ENCODE measurements around the gene CEP78. TPM values are rescaled to one million over a fixed set of nuclear protein-coding genes. Genes with fewer than 3 reads are reported as not detected.
A peak's percentile ranks its signal among the peaks of the same experiment; 100 is the strongest.

The CEP78 gene
- total and polyA plus RNA-seq, 2 donors, result 6.4 to 54.3 TPM

DNA sequence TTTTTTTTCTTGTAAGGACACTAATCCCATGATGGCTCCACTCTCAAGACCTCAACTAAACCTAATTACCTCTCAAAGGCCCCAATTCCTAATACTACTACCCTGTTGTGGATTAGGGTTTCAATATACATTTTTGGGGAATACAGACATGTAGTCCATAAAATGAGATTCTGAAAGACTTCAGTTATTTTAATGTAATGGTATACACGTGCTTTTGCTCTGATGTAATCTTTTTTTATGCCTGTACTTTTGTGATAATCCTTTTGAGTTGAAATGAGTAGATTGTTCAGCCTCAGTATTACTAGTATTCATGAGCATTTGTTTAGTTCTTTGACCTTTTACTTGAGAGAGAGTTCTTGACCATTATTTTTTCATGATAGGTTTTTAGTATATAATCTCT is 9.5 kb downstream of the CEP78 start:
- no peaks in the 10 kb centered on the region for H3K4me1 ChIP-seq (ENCODE audit: insufficient read depth)
- peaks cover 1% of the 10 kb centered on the region for H3K36me3 ChIP-seq (ENCODE audit: insufficient read depth)
- 81% methylated on average over 1 of the region's 1 CpG for WGBS
- no peak overlapping the region for H3K27ac ChIP-seq (ENCODE audit: low read depth)
- H3K4me3 ChIP-seq (ENCODE audit: low read depth, low read length), result no peak overlapping the region
- DNase-seq (ENCODE audit: extremely low spot score), result no peak

DNA sequence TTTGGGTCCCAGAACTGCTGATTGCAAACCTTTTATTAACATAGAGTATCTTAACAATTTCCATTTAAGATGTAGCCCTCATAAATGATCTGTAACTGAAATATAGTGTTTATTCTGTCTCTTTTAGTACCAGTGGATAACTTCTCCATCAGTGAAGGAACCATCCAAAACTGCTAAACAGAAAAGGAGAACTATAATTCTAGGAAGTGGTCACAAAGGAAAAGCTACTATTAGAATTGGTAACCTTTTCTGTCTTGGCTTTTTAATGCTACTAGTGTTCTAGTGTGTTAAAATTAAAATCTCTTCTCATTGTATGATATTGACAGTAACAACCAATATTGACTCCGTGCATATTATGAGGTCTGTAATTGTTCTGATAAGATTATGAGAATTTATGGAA is 12.8 kb downstream of the CEP78 start:
- no peak overlapping the region for H3K4me3 ChIP-seq (ENCODE audit: low read depth, low read length)
- WGBS, result 83% methylated on average over 1 of the region's 1 CpG
- peaks cover under 1% of the 10 kb centered on the region for H3K36me3 ChIP-seq (ENCODE audit: insufficient read depth)
- no peak overlapping the region for H3K27ac ChIP-seq (ENCODE audit: low read depth)
- H3K4me1 ChIP-seq (ENCODE audit: insufficient read depth), result no peaks in the 10 kb centered on the region
- no peak for DNase-seq (ENCODE audit: extremely low spot score)

DNA sequence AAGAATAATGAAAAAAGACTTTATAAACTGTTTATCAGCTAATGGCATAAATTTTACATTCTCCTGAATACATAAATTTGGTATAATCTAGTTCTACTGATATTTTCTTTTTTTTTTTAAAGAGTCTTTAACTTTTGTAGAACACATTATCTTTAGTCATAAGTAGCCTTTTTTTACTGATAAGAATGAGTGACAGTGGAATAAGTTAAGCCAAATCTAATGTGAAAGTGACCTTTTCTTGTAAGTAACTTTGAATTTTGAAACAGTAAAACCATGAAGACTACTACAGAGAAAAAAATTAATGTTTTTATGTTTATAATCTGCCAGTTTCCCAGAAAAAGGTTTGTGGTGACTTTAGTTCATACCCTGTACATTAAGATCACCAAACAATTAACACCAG is 13.7 kb downstream of the CEP78 start:
- DNase-seq (ENCODE audit: extremely low spot score), result no peak
- Histone ChIP-seq H3K4me3 (ENCODE audit: low read depth, low read length) (no peak overlapping the region), H3K4me1 (ENCODE audit: insufficient read depth) (no peaks in the 10 kb centered on the region), H3K36me3 (ENCODE audit: insufficient read depth) (peaks cover 2% of the 10 kb centered on the region), H3K27ac (ENCODE audit: low read depth) (no peak overlapping the region)

DNA sequence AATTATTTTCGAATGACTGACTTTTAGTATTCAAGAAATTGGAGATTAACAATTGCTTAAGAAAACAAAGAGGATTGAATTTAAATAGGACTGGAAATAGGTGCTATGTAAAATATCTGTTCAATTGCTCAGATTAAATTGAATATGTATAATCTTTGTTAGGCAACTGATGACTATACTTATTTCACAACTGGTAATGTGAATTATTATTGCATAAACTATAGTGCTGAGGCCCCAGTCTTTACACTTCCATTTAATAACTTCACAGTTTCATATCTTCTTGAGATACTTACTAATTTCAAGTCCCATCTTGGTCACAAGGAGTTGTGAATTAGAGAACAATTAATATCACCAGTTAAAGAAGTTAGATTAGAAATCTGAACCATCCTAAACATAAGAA is 16.7 kb downstream of the CEP78 start:
- peaks cover 2% of the 10 kb centered on the region for H3K36me3 ChIP-seq (ENCODE audit: insufficient read depth)
- H3K27ac ChIP-seq (ENCODE audit: low read depth), result no peak overlapping the region
- no peak overlapping the region for H3K4me3 ChIP-seq (ENCODE audit: low read depth, low read length)
- 94% methylated on average over 1 of the region's 1 CpG for WGBS
- no peaks in the 10 kb centered on the region for H3K4me1 ChIP-seq (ENCODE audit: insufficient read depth)
- DNase-seq (ENCODE audit: extremely low spot score), result no peak

DNA sequence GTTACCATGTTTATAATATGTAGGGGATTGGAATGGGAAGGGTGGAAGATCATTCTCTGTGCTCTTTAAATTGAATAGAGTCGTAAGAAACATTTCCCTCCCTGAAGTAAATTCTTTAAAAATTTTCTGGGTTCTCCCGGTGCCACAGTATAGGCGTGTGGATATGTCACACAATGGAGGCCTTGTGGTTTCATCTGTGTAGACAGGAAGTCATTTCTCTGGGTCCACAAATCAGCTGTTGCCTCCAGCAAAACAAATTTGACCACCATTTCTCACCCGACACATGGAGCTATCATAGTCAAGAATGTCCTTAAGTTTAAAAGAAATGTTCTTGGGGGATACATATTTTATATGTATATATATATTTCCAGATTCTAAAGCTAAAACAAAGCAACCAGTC is 17.4 kb downstream of the CEP78 start:
- DNase-seq (ENCODE audit: extremely low spot score), result no peak
- Histone ChIP-seq H3K4me1 (ENCODE audit: insufficient read depth) (no peaks in the 10 kb centered on the region), H3K4me3 (ENCODE audit: low read depth, low read length) (no peak overlapping the region), H3K36me3 (ENCODE audit: insufficient read depth) (peaks cover 2% of the 10 kb centered on the region), H3K27ac (ENCODE audit: low read depth) (no peak overlapping the region)
- WGBS, result 92% methylated on average over 4 of the region's 4 CpGs

DNA sequence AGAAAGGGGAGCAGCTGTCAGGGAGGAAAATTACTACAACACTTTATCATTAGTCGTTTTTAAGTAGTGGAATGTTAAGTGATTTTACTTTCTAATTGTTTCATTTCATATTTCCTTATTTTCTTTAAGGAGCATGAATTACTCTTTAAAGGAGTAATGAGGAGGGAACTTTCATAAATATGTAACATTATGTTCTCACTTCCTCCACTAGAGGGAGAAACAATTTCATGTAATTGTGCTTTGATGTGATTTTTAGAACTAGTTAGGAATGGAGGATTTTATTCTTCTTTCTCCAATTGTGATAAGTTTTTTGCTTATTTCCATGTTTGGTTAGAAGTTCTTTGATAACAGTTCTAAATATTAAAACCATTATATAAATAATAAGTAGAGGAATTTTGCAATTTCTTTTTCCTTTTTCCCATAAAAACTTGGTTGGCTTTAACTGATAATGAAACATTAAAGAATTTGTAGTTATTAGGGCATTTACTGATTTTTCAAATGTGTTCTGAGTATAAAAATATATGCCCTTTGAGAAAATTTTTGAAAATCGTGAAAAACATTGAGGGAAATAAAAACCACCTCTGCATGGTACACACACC is 25.6 kb downstream of the CEP78 start:
- H3K4me1 ChIP-seq (ENCODE audit: insufficient read depth), result no peaks in the 10 kb centered on the region
- DNase-seq (ENCODE audit: extremely low spot score), result no peak

DNA sequence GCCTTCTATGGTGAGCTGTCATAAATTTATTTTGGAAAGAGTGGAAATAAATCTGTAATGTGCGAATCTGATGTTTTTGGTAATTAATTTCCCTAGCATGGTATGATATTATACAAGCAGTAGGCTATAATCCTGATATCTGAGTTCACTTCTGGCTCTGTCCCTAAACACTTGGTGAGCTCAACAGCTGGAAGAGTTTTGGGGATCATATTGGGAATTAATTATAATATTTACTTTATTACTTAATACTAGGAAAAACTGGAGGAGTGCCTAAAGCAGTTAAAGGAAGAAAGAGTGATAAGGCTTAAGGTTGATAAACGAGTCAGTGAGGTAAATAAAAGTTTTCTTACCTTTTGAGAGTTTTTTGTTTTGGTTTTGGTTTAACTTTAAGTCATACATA is 26.8 kb downstream of the CEP78 start:
- no peak overlapping the region for H3K27ac ChIP-seq (ENCODE audit: low read depth)
- no peak overlapping the region for H3K4me3 ChIP-seq (ENCODE audit: low read depth, low read length)
- no peaks in the 10 kb centered on the region for H3K4me1 ChIP-seq (ENCODE audit: insufficient read depth)
- WGBS, result 66% methylated on average over 2 of the region's 2 CpGs
- no peak for DNase-seq (ENCODE audit: extremely low spot score)
- no peaks in the 10 kb centered on the region for H3K36me3 ChIP-seq (ENCODE audit: insufficient read depth)

More for the DNA sequence above, 25.6 kb downstream of the CEP78 start:
- WGBS, result 41% methylated on average over 2 of the region's 2 CpGs
- H3K4me3 ChIP-seq (ENCODE audit: low read depth, low read length), result no peak overlapping the region
- H3K27ac ChIP-seq (ENCODE audit: low read depth), result no peak overlapping the region
- H3K36me3 ChIP-seq (ENCODE audit: insufficient read depth), result no peaks in the 10 kb centered on the region

DNA sequence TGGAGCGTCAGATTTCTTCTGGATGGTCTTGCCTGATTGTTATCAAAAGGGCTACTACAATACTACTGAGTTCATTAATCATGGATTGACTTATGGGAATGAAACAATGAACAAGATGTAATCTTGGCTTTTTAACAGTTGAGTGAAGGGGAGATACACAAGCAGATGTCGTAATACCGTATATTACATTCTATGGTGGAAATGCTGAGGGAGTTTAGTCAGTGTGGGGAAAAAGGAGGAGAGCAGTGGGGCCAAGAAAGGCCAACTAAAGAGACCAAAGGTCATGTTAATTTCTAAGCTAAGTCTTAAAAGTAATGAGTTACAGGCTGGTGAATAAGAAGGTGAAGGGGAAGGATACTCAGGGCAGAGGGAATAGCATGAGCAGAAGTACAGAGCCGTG is 32.0 kb downstream of the CEP78 start:
- Histone ChIP-seq H3K4me3 (ENCODE audit: low read depth, low read length) (no peak overlapping the region), H3K27ac (ENCODE audit: low read depth) (no peak overlapping the region), H3K4me1 (ENCODE audit: insufficient read depth) (no peaks in the 10 kb centered on the region), H3K36me3 (ENCODE audit: insufficient read depth) (no peaks in the 10 kb centered on the region)
- no peak for DNase-seq (ENCODE audit: extremely low spot score)
- 88% methylated on average over 4 of the region's 4 CpGs for WGBS

DNA sequence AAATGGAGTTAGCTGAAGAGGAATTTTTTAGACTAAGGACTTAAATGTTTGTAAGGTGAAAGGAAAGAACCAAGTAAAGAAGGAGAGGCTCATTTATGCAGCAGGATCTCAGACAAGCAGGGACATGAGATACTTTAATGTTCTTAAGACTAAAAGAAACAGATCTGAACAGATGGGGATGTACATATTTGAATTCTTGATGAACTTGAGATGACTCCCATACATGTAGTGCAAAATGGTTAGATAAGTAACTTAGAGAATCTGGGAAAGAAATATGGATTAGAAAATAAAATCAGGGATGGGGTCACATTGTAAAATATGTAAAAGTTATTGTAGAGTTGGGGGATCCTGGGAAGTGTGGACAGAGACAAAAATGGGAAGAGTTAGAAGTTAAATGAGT is 33.9 kb downstream of the CEP78 start:
- no peak for DNase-seq (ENCODE audit: extremely low spot score)
- Histone ChIP-seq H3K4me1 (ENCODE audit: insufficient read depth) (no peaks in the 10 kb centered on the region), H3K36me3 (ENCODE audit: insufficient read depth) (no peaks in the 10 kb centered on the region)

DNA sequence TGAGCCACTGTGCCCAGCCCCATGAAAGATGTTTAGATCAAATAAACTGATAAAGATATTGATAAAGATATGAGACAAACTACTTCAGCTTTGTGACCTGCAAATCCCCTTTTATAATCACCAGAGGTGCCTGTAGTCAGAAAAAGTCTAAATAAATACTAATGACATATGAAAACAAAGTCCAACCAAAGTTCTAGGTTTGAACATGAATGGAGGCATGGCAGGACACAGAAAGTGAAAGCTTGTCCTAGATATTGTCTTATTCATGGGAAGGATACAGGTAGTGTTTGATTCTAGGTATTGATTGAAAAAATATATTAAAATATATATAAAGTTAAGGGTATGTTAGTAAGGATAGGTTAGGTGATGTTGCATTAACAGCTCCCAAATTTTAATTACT is 36.4 kb downstream of the CEP78 start:
- Histone ChIP-seq H3K4me1 (ENCODE audit: insufficient read depth) (no peaks in the 10 kb centered on the region), H3K4me3 (ENCODE audit: low read depth, low read length) (no peak overlapping the region), H3K27ac (ENCODE audit: low read depth) (no peak overlapping the region), H3K36me3 (ENCODE audit: insufficient read depth) (no peaks in the 10 kb centered on the region)
- DNase-seq (ENCODE audit: extremely low spot score), result no peak

More for the DNA sequence above, 33.9 kb downstream of the CEP78 start:
- Histone ChIP-seq H3K27ac (ENCODE audit: low read depth) (no peak overlapping the region), H3K4me3 (ENCODE audit: low read depth, low read length) (no peak overlapping the region)

DNA sequence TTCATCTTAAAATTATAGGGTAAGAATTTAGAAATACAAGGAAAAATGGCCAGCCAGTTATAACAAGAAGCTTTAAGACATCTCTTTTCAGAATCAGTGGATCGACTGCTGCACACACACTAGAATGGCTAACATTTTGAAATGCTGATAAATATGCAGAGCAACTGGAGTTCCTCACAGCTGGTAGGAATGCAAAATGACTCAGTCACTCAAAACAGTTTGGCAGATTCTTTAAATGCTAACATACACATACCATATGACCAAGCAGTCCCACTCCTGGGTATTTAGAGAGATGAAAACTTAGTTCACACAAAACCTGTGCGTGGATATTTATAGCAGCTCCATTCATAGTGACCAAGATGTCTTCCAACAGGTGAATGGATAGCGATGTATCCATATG is 37.9 kb downstream of the CEP78 start:
- DNase-seq (ENCODE audit: extremely low spot score), result no peak
- Histone ChIP-seq H3K4me3 (ENCODE audit: low read depth, low read length) (no peak overlapping the region), H3K27ac (ENCODE audit: low read depth) (no peak overlapping the region), H3K4me1 (ENCODE audit: insufficient read depth) (no peaks in the 10 kb centered on the region), H3K36me3 (ENCODE audit: insufficient read depth) (no peaks in the 10 kb centered on the region)
- 97% methylated on average over 3 of the region's 3 CpGs for WGBS

DNA sequence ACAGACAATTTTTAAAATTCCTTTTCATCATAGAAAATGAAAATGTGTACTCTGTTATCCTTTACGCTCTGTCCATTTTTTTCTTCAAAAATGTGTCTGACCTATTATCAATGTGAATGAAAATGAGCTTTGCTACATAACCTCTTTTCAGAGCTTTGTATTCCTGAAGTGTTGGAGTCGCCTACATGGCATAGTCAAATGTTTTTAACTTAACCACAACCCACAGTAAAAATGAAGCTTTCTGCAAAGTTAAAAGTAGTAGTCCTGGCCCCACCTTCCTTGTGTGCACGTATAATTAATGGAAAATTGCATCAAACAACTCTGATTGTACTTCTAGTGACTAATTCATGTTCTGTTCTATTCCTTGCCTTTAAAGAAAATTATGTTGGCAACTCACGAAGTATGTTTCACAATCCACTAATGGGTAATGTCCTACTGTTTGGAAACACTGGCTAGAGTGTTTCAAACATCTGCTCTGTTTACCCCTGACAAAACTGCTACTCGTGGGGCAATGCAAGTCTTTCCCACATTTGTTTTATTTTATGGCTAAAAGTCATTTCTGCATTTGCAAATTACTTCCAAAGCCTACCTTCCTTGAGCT is 42.4 kb downstream of the CEP78 start:
- DNase-seq (ENCODE audit: extremely low spot score), result no peak
- WGBS, result 65% methylated on average over 5 of the region's 5 CpGs
- no peak overlapping the region for H3K27ac ChIP-seq (ENCODE audit: low read depth)
- H3K4me3 ChIP-seq (ENCODE audit: low read depth, low read length), result no peak overlapping the region
- no peaks in the 10 kb centered on the region for H3K4me1 ChIP-seq (ENCODE audit: insufficient read depth)
- H3K36me3 ChIP-seq (ENCODE audit: insufficient read depth), result no peaks in the 10 kb centered on the region

DNA sequence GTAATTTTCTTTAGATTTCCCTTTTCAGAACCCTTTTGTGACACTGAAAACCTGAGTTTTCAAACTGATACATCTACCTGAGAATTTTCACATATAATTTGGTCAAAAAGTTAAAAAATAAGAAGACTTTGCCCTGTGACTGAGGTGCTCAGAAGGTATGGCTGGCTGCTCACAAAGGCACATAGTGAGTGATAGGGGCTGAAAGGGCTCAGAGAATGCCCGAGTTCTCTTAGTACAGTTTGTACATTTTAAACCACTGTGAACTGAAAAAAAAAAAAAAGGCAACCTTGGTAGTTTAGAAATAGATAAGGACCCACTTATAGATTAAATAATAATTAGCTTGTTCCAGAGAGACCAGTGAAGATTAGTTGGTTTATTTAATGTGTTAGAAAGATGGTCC is 42.9 kb downstream of the CEP78 start:
- no peak overlapping the region for H3K27ac ChIP-seq (ENCODE audit: low read depth)
- WGBS, result 90% methylated on average over 1 of the region's 1 CpG
- no peak for DNase-seq (ENCODE audit: extremely low spot score)

DNA sequence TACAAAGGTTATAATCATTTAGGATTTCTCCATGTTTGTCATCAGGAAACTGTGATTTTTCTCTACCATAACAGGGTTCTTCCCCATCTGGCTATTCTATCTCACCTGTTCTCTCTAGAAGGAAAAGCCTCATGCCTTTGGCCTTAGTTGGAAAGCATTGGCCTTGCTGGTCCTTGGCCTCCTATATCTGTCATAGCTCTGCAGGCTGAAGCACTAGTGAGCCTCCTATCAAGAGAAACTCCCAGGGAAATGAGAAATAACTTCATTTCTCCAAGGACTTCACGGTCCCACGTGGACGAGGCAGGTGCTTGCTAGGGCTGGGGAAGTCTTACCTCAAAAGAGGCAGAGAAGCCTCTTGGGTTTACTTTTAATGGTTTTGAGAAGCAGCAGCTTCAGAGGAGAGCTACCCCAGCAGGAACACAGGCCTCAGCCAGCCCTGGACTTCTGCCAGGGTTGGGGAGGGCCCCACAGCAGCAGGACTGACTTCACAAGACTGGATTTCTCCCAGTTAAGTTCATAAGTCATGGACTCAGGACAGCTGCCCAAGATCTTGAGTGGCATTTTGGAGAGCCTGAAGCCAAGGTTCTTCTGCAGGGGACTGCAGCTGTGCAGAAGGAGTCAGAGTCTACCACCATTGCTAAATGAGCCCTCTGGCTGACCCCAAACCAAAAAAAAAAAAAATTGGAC is 45.2 kb downstream of the CEP78 start:
- no peak overlapping the region for H3K27ac ChIP-seq (ENCODE audit: low read depth)
- 28% methylated on average over 3 of the region's 3 CpGs for WGBS

More for the DNA sequence above, 42.9 kb downstream of the CEP78 start:
- H3K4me3 ChIP-seq (ENCODE audit: low read depth, low read length), result no peak overlapping the region
- no peaks in the 10 kb centered on the region for H3K36me3 ChIP-seq (ENCODE audit: insufficient read depth)
- H3K4me1 ChIP-seq (ENCODE audit: insufficient read depth), result no peaks in the 10 kb centered on the region

More for the DNA sequence above, 45.2 kb downstream of the CEP78 start:
- Histone ChIP-seq H3K4me3 (ENCODE audit: low read depth, low read length) (no peak overlapping the region), H3K36me3 (ENCODE audit: insufficient read depth) (no peaks in the 10 kb centered on the region), H3K4me1 (ENCODE audit: insufficient read depth) (no peaks in the 10 kb centered on the region)
- DNase-seq (ENCODE audit: extremely low spot score), result peak; percentile 74

All from urinary bladder (tissue), 4 donors.